K562 (cell line): Measurements from ENCODE around the gene ARHGAP24. TPM values are rescaled to one million over a fixed set of nuclear protein-coding genes. Genes with fewer than 3 reads are reported as not detected.

Source experiments
- ATAC-seq: fragments of 200-7000 bp; cut with Tn5 transposase; 3 replicates; pipeline ENCODE4 v1.9.1; 2020; ENCODE audit warnings: moderate library complexity
- BruUV-seq: library from RNA; stranded (reverse); fragments of 400-500 nt; replicated peaks from 2 replicates; lab custom pipeline; 2021; lab: Mats Ljungman, UMichigan
- CTCF ChIA-PET: fragments of 300-600 bp; formaldehyde crosslinking; extraction: SDS; loops from one replicate; lab custom pipeline; 2021; ENCODE audit warnings: low intra/inter-chr PET ratio; lab: Yijun Ruan, JAX
- POLR2A ChIA-PET: fragments of 300-600, 350-650 bp; sonication (Branson Sonifier 250); formaldehyde crosslinking; extraction: SDS; loops from one replicate; lab custom pipeline; 2021; ENCODE audit warnings: antibody characterized with exemption, inconsistent platforms; lab: Yijun Ruan, JAX
- DNase-seq, 4 experiments: peaks; one replicate each; pipeline versions ENCODE4 v3.0.0 to v3.0.0-alpha.2; 2011 to 2018; ENCODE audit warnings: low spot score in 3 of 4, mixed read lengths in 3 of 4; ENCODE audit errors: extremely low read depth in 1 of 4
- FAIRE-seq: peaks from 2 replicates; lab custom pipeline; 2011; peaks lifted over from hg19 to GRCh38; lab: Jason Lieb, UNC
- H2AFZ ChIP-seq: 2 replicates; pipeline ENCODE4 v1.6.0; 2011; ENCODE audit warnings: low read depth, low read length, control low read depth, inconsistent platforms
- H3K27ac ChIP-seq: fragments of 200-600 bp; 3 replicates; pipeline ENCODE4 v1.8.0; 2011; ENCODE audit warnings: low read depth, mild to moderate bottlenecking, control low read depth, inconsistent platforms, low read length, moderate library complexity, mixed read lengths; ENCODE audit errors: extremely low read depth
- H3K27me3 ChIP-seq, 2 experiments: fragments of 300-600 bp in 1 of 2; 2 replicates in 1 of 2; 3 replicates in 1 of 2; pipeline versions ENCODE4 v1.6.0 to v1.8.0; 2011; ENCODE audit warnings: inconsistent platforms in 2 of 2, low read length in 2 of 2, mild to moderate bottlenecking in 1 of 2, mixed read lengths in 1 of 2, moderate library complexity in 1 of 2; ENCODE audit not compliant: control insufficient read depth in 2 of 2, insufficient read depth in 2 of 2
- H3K36me3 ChIP-seq: fragments of 300-600 bp; 3 replicates; pipeline ENCODE4 v1.8.0; 2011; ENCODE audit warnings: mild to moderate bottlenecking, low read length, inconsistent platforms; ENCODE audit not compliant: control insufficient read depth, insufficient read depth
- H3K4me1 ChIP-seq, 2 experiments: fragments of 200-600 bp in 1 of 2; replicated peaks in 1 of 2; 2 replicates in 1 of 2; 3 replicates in 1 of 2; pipeline versions ENCODE4 v1.5.1 to v1.8.0; 2011; ENCODE audit warnings: inconsistent platforms in 2 of 2, low read length in 2 of 2, mild to moderate bottlenecking in 1 of 2, mixed read lengths in 1 of 2, moderate library complexity in 1 of 2; ENCODE audit not compliant: control insufficient read depth in 2 of 2, insufficient read depth in 2 of 2
- H3K4me2 ChIP-seq: 2 replicates; pipeline ENCODE4 v1.6.1; 2011; ENCODE audit warnings: low read length, control low read depth, inconsistent platforms, mixed read lengths; ENCODE audit not compliant: insufficient read depth
- H3K4me3 ChIP-seq: fragments of 200-600 bp; sonication (generic), shearing (Covaris generic); 2 replicates; pipeline ENCODE4 v1.5.1; 2016; ENCODE audit warnings: control low read depth, inconsistent platforms
- H3K79me2 ChIP-seq: fragments of 200-600 bp; 3 replicates; pipeline ENCODE4 v1.8.0; 2011; ENCODE audit warnings: low read length, inconsistent platforms; ENCODE audit not compliant: control insufficient read depth, insufficient read depth
- H3K9ac ChIP-seq, 2 experiments: 2 replicates each; pipeline versions ENCODE4 v1.6.0 to v1.6.1; 2011; ENCODE audit warnings: low read depth in 2 of 2, low read length in 2 of 2, control low read depth in 1 of 2, inconsistent platforms in 1 of 2, mild to moderate bottlenecking in 1 of 2, mixed read lengths in 1 of 2; ENCODE audit not compliant: insufficient read depth in 1 of 2
- H3K9me1 ChIP-seq: one replicate; pipeline ENCODE4 v1.6.0; 2011; ENCODE audit warnings: inconsistent platforms, mild to moderate bottlenecking, low read length, moderate library complexity; ENCODE audit not compliant: control insufficient read depth, insufficient read depth
- H3K9me3 ChIP-seq: replicated peaks from 2 replicates; pipeline ENCODE4 v1.5.1; 2011; ENCODE audit warnings: low read depth, low read length, inconsistent platforms; ENCODE audit not compliant: control insufficient read depth, insufficient read depth
- H4K20me1 ChIP-seq: replicated peaks from 2 replicates; pipeline ENCODE4 v1.6.1; 2011; ENCODE audit warnings: low read length, inconsistent platforms, mixed read lengths; ENCODE audit not compliant: control insufficient read depth, insufficient read depth
- DMBX1 ChIP-seq: fragments of 250-450 bp; sonication (Bioruptor Pico); IDR thresholded peaks from 2 replicates; pipeline ENCODE4 v1.8.0; 2022; ENCODE audit warnings: inconsistent platforms, mild to moderate bottlenecking, moderate library complexity, borderline replicate concordance
- EP400 ChIP-seq: fragments of 450-650 bp; IDR thresholded peaks from 2 replicates; pipeline ENCODE4 v1.6.1; 2017; ENCODE audit warnings: antibody characterized with exemption, mild to moderate bottlenecking, moderate library complexity
- EZH2 ChIP-seq: IDR thresholded peaks from 2 replicates; pipeline ENCODE4 v1.6.1; 2012; ENCODE audit warnings: low read depth, mild to moderate bottlenecking, inconsistent platforms, low read length, borderline replicate concordance
- FOXK2 ChIP-seq, 2 experiments: fragments of 450-650 bp; IDR thresholded peaks in 1 of 2; conservative IDR thresholded peaks in 1 of 2; 2 replicates each; pipeline ENCODE4 v1.6.1; 2016; ENCODE audit warnings: low read depth in 2 of 2, mild to moderate bottlenecking in 1 of 2
- GABPA ChIP-seq: fragments of 200-800 bp; sonication (Bioruptor generic); conservative IDR thresholded peaks from 2 replicates; pipeline ENCODE4 v1.6.1; 2016; ENCODE audit warnings: low read depth, missing genetic modification characterization, missing compliant biosample characterization
- HDGF ChIP-seq: fragments of 450-650 bp; IDR thresholded peaks from 2 replicates; pipeline ENCODE4 v1.6.1; 2016
- NEUROD1 ChIP-seq: fragments of 150-350 bp; IDR thresholded peaks from 2 replicates; pipeline ENCODE4 v1.6.1; 2014; ENCODE audit warnings: borderline replicate concordance, low read length, low read depth; ENCODE audit not compliant: partially characterized antibody
- PHB2 ChIP-seq: fragments of 450-650 bp; IDR thresholded peaks from 2 replicates; pipeline ENCODE4 v1.6.1; 2017; ENCODE audit warnings: low read depth
- POLR2AphosphoS2 ChIP-seq: IDR thresholded peaks from 2 replicates; pipeline ENCODE4 v1.6.1; 2012; ENCODE audit warnings: low read length, improper control_type of control experiment
- POLR3A ChIP-seq: IDR thresholded peaks from 2 replicates; pipeline ENCODE4 v1.6.1; 2011; ENCODE audit warnings: borderline replicate concordance, mild to moderate bottlenecking, moderate library complexity; ENCODE audit not compliant: insufficient read length, insufficient read depth; ENCODE audit errors: extremely low read depth
- PYGO2 ChIP-seq: fragments of 450-650 bp; IDR thresholded peaks from 2 replicates; pipeline ENCODE4 v1.6.1; 2016; ENCODE audit warnings: mild to moderate bottlenecking, missing genetic modification characterization, moderate library complexity, missing compliant biosample characterization
- RHOXF2B ChIP-seq: fragments of 250-450 bp; sonication (Bioruptor Pico); conservative IDR thresholded peaks from 2 replicates; pipeline ENCODE4 v1.5.1; 2021
- SMC3 ChIP-seq: conservative IDR thresholded peaks from 2 replicates; pipeline ENCODE4 v1.6.1; 2011; ENCODE audit warnings: low read depth, low read length, improper control_type of control experiment; ENCODE audit not compliant: insufficient read depth
- TAF1 ChIP-seq: IDR thresholded peaks from 2 replicates; pipeline ENCODE4 v1.6.1; 2011; ENCODE audit warnings: mild to moderate bottlenecking, low read length, moderate library complexity; ENCODE audit not compliant: insufficient read depth, control insufficient read depth, severe bottlenecking; ENCODE audit errors: extremely low read depth
- ZNF668 ChIP-seq: fragments of 250-450 bp; sonication (Bioruptor Pico); IDR thresholded peaks from 2 replicates; pipeline ENCODE4 v1.8.0; 2022; ENCODE audit warnings: mild to moderate bottlenecking, inconsistent platforms
- ZNF79 ChIP-seq: fragments of 250-450 bp; sonication (Bioruptor Pico); IDR thresholded peaks from 2 replicates; pipeline ENCODE4 v1.4.0; 2020; ENCODE audit warnings: low read depth, mild to moderate bottlenecking, moderate library complexity
- WGBS: fragments of 100-300 bp; shearing (Covaris generic); methylation state at CpG from one replicate; pipeline ENCODE4 v1.1.6; 2016; ENCODE audit warnings: low coverage, mixed read lengths; ENCODE audit not compliant: insufficient coverage; ENCODE audit errors: missing lambda C conversion rate; 5-methylcytosine and 5-hydroxymethylcytosine counted together
- in situ Hi-C: fragments of 300-500 bp; cut with MboI; formaldehyde crosslinking; loops from 4 replicates; pipeline ENCODE4 v1.15.0; 2018; ENCODE audit warnings: inconsistent platforms, mixed read lengths
- intact Hi-C: fragments of 100-400 bp; cut with micrococcal nuclease; formaldehyde crosslinking; loops from 2 replicates; pipeline ENCODE4 v1.14.2; 2022
- polyA plus RNA-seq, 8 experiments: library from polyadenylated mRNA; depleted of rRNA in 4 of 8; stranded (reverse) in 5 of 8; unstranded in 3 of 8; fragments of >200 nt; fragmentation: Nextera tagmentation in 2 of 8; fragmentation: Illumina TruSeq in 1 of 8; extraction: Ambion mirVana in 2 of 8; extraction: Trizol in 1 of 8; gene quantifications; 2 replicates each; pipeline versions ENCODE4 v1.2.1 to v1.2.3, GENCODE V29; 2011 to 2014; ENCODE audit warnings: inconsistent platforms in 1 of 8, missing spikeins in 1 of 8
- total RNA-seq, 7 experiments: library from RNA; depleted of rRNA in 6 of 7; stranded (reverse); fragments of >200 nt in 6 of 7; fragmentation: Illumina TruSeq in 2 of 7; extraction: Trizol in 2 of 7; gene quantifications; 2 replicates each; pipeline versions ENCODE4 v1.2.1 to v1.2.3, GENCODE V29; 2011 to 2021; ENCODE audit warnings: low replicate concordance in 1 of 7
- TF ChIP-seq, protein P1 (sequence below): fragments of 250-450 bp; sonication (Bioruptor Pico); IDR thresholded peaks from 2 replicates; pipeline ENCODE4 v1.8.0; 2022; ENCODE audit warnings: moderate library complexity, mild to moderate bottlenecking, inconsistent platforms

ARHGAP24 gene
- total and polyA plus RNA-seq, 9 of the 15 experiments (the other 6 are each of a cell fraction or from before 2014, with no cell fraction given), result 8.0 to 22.6 (median 14.0) TPM

DNA sequence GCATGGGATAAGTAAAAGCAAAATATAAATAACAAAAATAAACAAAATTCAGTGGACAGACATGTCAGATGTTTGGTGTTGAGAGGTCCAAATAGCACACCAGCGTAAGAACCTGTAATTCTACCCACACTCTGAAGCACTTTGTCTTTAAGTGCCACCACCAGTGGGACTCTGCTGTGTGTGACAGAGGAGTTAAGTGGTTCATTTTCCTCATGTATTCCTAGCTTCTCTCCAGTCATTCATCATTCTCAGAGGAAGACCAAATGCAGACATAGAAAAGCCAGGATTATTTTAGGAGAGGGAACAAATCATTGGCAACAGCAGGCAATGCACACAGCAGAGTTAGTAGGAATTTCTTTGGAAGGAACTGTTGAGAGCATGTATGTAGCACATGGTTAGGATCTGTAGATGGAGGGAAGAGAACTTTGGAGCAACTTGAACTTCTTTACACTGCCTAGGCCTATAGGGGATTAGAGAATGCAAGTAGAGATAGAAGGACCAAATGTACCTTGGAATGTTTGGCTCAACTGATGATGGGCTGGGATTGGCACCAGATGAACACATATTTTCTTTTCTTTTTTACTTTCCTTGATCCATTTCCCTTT lies 43.0 kb upstream of the ARHGAP24 start:
- no peak overlapping the region for H3K27ac ChIP-seq
- H2AFZ ChIP-seq, result no peak overlapping the region
- no peaks in the 10 kb centered on the region for H3K36me3 ChIP-seq
- 0% methylated on average over 1 of the region's 1 CpG for WGBS
- no peak overlapping the region for H3K4me3 ChIP-seq
- no TSS peak for BruUV-seq
- no peaks in the 10 kb centered on the region for H4K20me1 ChIP-seq
- H3K27me3 ChIP-seq, result peaks cover 7 to 8% of the 10 kb centered on the region in 2 experiments; a peak in 2 of 5 replicates
- H3K9me3 ChIP-seq, result no peaks in the 10 kb centered on the region
- H3K9me1 ChIP-seq, result no peaks in the 10 kb centered on the region
- intact Hi-C loops, result no loop called here
- H3K79me2 ChIP-seq, result no peaks in the 10 kb centered on the region
- ATAC-seq, result no peak
- ChIA-PET POLR2A (no interaction called here), CTCF (no interaction called here)
- TF ChIP-seq GABPA (tag), result no peak
- TF ChIP-seq FOXK2 (conservative IDR thresholded peaks at IDR 0.05 in 1 of 2, IDR thresholded peaks at IDR 0.05 in 1 of 2; ENCODE audit: low read depth in 2 of 2), result no peak
- TF ChIP-seq NEUROD1, result no peak
- no peak for TF ChIP-seq ZNF668
- TF ChIP-seq TAF1, result no peak
- no peak for TF ChIP-seq RHOXF2B
- TF ChIP-seq EP400, result no peak
- TF ChIP-seq PYGO2 (tag), result no peak
- no peak for TF ChIP-seq PHB2
- no peak for TF ChIP-seq ZNF79 (CRISPR knock-in tag)
- TF ChIP-seq HDGF, result no peak
- no peak for TF ChIP-seq SMC3
- TF ChIP-seq EZH2, result no peak
- no peak for TF ChIP-seq POLR3A
- TF ChIP-seq, protein P1, sequence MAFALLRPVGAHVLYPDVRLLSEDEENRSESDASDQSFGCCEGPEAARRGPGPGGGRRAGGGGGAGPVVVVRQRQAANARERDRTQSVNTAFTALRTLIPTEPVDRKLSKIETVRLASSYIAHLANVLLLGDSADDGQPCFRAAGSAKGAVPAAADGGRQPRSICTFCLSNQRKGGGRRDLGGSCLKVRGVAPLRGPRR (CRISPR knock-in tag), result no peak
- no peak for TF ChIP-seq DMBX1
- no peak for TF ChIP-seq POLR2AphosphoS2
- TF ChIP-seq, all 486 proteins: peak for 0
- Histone ChIP-seq H3K4me2 (no peak overlapping the region), H3K9ac (no peak overlapping the region), H3K4me1 (no peaks in the 10 kb centered on the region)
- FAIRE-seq, result no peak
- DNase-seq, result no peak
- in situ Hi-C loops, result no loop called here
